ENCODE data around the gene POM121L2.
"Not testable (repeated sequence)": the region's sequence is repeated elsewhere in the genome, so short reads cannot be mapped to it uniquely, and the experiment has no call there.

The POM121L2 gene

GRCh38 chr6:27293436-27294098, 18.5 kb downstream of the POM121L2 start:
- DNase-seq (ENCODE audit: low read depth), result no peak

GRCh38 chr6:27290850-27291208, 21.2 kb downstream of the POM121L2 start:
- no peak for DNase-seq (ENCODE audit: low read depth)

- no peak for DNase-seq (ENCODE audit: low read depth)
These were observed 21.8 kb downstream of the POM121L2 start for GRCh38 chr6:27290065-27290849.

DNA sequence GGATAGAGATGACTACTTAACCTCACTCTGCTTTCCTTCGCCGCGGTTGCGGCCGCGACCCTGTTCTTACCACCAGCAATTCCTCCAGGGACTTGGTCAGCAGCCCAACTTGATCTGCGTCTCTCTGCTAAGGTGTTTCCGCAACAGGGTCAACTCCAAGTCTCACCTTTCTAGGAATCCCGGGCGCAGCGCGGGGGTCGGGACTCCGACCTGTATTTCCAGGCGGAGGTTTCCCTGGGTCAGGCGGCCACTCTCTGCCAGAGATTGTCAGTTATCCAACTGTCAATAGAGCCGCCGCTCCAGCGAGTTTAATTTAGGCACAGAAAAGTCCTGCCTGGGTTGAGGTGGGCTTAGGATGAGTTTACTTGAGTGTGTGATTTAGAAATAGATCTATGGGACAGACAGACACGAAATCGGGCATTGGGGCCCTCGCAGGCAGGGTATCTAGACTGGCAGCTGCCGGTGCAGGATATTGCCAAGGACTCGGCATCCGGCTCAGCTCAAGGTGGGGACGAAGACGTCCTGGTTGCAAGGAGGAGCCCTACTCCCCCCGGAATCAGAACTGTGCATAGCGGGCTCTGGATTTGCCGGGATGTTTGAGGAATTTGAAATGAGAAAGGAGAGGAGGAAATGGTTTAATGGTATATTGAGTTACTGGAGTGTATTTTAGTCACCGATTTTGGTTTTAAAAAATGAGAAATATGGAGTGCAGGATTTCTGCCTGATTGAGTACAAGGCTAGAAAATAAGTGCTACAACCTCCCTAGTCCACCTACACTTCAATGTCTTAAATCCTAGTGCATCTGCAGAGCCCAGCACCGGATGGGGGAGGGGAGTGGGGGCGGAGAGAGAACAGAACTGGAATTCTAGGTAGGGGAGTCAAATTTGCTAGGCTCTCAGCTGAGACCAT, 23.7 kb downstream of the POM121L2 start:
- DNase-seq (ENCODE audit: low read depth), result no peak

GRCh38 chr6:27287751-27288135, 24.3 kb downstream of the POM121L2 start:
- DNase-seq (ENCODE audit: low read depth), result no peak

DNA sequence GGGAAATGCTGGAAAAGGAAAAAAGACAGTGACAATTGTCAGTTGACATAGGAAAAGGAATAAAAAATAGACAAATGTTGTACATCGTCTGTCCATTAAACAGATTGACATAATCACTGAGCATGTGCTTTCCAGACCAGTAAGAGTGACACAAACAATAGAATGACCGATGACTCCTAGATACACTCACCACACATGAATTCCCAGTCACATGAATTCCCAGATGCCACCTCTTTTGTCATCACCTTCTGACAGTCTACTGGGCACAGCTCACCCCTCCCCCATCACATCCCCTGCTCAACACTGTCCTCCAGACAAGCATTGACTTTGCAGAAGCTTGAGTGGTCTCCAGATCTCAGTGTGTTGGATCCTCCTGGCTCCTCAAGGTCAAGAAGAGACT, 25.9 kb downstream of the POM121L2 start:
- DNase-seq (ENCODE audit: low read depth), result no peak

- no peak for DNase-seq (ENCODE audit: low read depth)
These were observed 28.8 kb downstream of the POM121L2 start for GRCh38 chr6:27283279-27283678.

- DNase-seq (ENCODE audit: low read depth), result no peak
These were observed 30.5 kb downstream of the POM121L2 start for GRCh38 chr6:27281569-27281968.

- no peak for DNase-seq (ENCODE audit: low read depth)
These were observed 31.0 kb downstream of the POM121L2 start for GRCh38 chr6:27281105-27281539.

- no peak for DNase-seq (ENCODE audit: low read depth)
These were observed 31.5 kb downstream of the POM121L2 start for GRCh38 chr6:27280540-27281000.

- DNase-seq (ENCODE audit: low read depth), result no peak
These were observed 32.0 kb downstream of the POM121L2 start for GRCh38 chr6:27280064-27280539.

DNA sequence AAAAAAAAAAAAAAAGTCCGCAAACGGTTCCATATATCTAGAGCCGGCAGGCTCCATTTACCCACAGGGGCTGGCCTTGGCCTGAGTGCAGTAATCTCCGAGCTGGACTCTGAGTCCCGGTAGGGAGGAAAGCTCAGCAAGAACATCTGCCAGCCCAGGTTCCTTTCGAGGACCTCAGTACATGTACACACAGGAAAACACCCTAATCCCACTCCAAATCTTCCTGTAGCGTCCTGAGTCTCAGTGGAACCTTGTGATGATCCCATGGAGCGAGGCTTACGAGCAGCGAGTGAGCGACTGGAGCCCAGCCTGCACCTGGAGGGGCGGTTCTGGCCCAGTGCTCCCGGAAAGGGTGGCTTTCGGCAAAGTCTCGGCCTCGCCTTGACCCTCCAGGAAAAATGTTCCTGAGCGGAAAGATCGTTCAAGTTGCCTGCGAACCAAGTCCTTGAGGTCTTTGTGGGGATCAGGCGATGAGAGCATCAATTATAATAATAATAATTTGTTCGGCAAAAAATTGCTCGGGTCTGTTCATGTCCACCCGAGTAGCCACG, 32.5 kb downstream of the POM121L2 start:
- DNase-seq (ENCODE audit: low read depth), result no peak

DNA sequence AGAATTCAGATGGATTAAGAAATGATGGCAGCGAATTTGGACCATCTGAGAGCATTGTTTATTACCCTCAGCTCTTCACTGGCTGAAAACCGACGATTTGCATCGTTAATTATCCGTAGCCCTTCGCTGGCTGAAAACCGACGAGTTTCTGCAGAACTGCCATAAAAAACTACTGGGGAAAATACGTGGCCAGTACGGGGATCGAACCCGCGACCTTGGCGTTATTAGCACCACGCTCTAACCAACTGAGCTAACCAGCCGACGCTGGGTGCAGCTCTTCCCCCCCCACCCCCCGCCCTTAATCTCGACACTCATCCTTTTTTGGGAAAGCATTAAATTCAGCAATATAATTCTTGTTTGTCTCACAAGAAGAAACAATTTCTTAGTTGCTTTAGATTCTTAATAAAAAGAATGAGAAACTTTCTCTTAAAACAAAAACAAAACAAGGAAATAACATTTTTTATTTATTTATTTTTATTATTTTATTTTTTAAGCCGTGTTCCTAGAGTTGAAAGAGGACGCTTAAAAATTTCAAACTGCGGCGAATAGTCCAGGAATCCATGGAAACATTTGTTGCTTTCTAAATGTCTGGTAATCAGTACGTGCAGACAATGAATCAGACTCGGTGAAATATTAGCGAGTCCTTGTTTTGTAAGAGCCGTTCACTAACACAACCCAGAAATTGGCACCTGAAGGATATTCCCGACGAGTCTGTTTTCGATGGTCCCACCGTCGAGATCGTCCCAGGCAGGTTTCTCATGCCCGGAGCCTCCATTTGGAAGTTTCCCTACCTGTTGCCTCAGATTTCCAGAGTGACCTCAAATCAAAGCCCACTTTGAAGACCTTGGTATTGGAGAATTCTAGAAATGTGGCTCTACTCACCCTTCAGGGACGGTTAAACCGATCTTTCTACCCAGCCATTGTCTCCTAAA, 36.8 kb downstream of the POM121L2 start:
- no peak for DNase-seq (ENCODE audit: low read depth)

- no peak for DNase-seq (ENCODE audit: low read depth)
These were observed 38.3 kb downstream of the POM121L2 start for GRCh38 chr6:27273783-27274182.

- no peak for DNase-seq (ENCODE audit: low read depth)
These were observed 43.3 kb downstream of the POM121L2 start for GRCh38 chr6:27268803-27269202.

- no peak for DNase-seq (ENCODE audit: low read depth)
These were observed 44.1 kb downstream of the POM121L2 start for GRCh38 chr6:27267857-27268434.

GRCh38 chr6:27267003-27267402, 45.1 kb downstream of the POM121L2 start:
- not testable (repeated sequence) for DNase-seq (ENCODE audit: low read depth)

GRCh38 chr6:27263886-27264285, 48.2 kb downstream of the POM121L2 start:
- DNase-seq (ENCODE audit: low read depth), result no peak

GRCh38 chr6:27260836-27261375, 51.2 kb downstream of the POM121L2 start:
- no peak for DNase-seq (ENCODE audit: low read depth)

DNA sequence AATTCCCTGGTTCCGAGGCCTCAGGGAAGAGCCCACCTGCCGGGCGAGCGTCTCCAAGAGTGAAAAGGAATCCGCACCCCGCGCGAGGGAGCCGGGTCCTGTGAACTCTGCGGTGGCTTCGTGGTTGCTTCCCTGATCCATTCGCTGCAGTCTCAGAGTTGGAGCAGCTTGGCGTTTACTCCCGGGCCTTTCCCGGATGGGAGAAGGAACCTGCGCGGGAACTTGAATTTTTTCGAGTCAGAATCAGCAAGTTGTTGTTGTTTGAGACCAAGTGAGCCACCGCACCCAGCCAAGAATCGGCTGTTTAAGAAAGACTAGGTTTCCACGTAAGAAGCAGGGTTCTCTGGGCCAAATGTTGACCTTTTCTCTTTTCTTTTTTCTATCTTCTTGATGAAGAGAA, 51.7 kb downstream of the POM121L2 start:
- DNase-seq (ENCODE audit: low read depth), result no peak
